ENCODE measurements around the gene FCRL6.

Gene FCRL6

GRCh38 chr1:159855709-159856108 lies 53.5 kb downstream of the FCRL6 start:
- TF ChIP-seq, protein P1, sequence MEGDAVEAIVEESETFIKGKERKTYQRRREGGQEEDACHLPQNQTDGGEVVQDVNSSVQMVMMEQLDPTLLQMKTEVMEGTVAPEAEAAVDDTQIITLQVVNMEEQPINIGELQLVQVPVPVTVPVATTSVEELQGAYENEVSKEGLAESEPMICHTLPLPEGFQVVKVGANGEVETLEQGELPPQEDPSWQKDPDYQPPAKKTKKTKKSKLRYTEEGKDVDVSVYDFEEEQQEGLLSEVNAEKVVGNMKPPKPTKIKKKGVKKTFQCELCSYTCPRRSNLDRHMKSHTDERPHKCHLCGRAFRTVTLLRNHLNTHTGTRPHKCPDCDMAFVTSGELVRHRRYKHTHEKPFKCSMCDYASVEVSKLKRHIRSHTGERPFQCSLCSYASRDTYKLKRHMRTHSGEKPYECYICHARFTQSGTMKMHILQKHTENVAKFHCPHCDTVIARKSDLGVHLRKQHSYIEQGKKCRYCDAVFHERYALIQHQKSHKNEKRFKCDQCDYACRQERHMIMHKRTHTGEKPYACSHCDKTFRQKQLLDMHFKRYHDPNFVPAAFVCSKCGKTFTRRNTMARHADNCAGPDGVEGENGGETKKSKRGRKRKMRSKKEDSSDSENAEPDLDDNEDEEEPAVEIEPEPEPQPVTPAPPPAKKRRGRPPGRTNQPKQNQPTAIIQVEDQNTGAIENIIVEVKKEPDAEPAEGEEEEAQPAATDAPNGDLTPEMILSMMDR (IDR thresholded peaks at IDR 0.05; ENCODE audit: extremely low read depth, missing control alignments), result no peak
- no peak for DNase-seq (ENCODE audit: low spot score)

DNA sequence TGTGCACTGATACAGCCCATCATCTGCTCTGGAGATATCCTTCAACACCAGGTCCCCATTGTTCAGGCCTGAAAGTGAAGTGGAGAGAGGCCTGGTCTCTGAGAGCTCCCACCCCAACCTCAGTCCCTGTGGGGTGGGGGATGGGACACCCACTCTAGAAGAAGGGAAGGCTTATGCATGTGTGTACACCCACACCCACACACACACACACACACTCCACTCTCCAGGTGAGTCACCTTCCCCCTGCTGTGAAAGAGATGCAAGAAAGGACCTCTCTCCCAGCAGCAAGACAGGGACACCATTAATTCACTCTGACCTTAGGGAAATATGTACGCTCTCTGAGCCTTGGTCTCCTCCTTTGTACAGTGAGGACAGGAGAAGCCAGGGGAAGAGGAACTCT lies 54.4 kb downstream of the FCRL6 start:
- no peak for DNase-seq (ENCODE audit: low spot score)
- TF ChIP-seq, protein P1 (IDR thresholded peaks at IDR 0.05; ENCODE audit: extremely low read depth, missing control alignments), result no peak

DNA sequence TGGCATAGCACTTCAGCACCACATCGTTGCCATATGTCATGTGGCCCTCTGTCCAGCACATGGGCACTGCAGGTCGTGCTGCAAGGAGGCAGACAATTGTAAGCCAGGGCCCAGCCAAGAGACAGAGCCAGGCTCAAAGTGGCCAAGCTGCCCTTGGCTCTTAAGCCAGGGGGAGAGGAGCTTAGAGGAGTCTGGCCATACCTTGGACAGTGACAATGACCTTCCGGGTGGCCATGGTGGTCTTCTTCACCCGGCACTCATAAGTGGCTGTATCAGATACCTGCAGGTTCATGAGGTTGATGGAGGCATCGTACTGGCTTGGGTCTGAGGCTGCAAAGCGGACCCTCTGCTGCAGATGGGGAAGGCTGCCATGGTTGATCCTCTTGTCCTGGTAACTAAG lies 55.7 kb downstream of the FCRL6 start:
- TF ChIP-seq, protein P1 (IDR thresholded peaks at IDR 0.05; ENCODE audit: extremely low read depth, missing control alignments), result no peak
- DNase-seq (ENCODE audit: low spot score), result no peak

DNA sequence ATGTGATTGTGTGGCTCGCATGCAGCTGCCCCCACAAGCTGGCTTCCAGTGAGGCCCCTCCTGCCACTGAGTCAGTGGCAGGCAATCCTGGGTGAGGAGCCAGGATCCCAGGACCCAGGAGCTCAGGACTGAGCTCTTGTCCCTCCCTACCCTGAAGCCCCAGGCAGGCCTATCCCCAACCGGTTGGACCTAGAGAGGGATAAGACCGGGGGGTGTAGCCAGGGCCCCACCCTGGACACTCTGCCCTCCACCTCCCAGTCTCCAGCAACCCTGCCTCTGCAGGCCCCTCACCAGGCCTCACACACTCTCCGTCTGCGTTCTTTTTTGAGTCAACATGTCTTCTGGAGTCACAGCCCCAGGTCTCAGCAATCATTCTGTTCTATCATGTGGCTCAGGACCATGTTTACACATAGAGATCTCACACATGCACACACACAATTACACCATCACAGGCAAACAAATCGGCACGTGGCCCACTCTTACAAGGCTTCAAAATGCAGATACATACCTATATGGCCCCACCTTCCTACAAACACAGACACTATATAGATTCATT lies 57.7 kb downstream of the FCRL6 start:
- no peak for DNase-seq (ENCODE audit: low spot score)
- TF ChIP-seq, protein P1 (IDR thresholded peaks at IDR 0.05; ENCODE audit: extremely low read depth, missing control alignments), result no peak

GRCh38 chr1:159860456-159860855 lies 58.3 kb downstream of the FCRL6 start:
- DNase-seq (ENCODE audit: low spot score), result no peak
- TF ChIP-seq, protein P1 (IDR thresholded peaks at IDR 0.05; ENCODE audit: extremely low read depth, missing control alignments), result no peak

DNA sequence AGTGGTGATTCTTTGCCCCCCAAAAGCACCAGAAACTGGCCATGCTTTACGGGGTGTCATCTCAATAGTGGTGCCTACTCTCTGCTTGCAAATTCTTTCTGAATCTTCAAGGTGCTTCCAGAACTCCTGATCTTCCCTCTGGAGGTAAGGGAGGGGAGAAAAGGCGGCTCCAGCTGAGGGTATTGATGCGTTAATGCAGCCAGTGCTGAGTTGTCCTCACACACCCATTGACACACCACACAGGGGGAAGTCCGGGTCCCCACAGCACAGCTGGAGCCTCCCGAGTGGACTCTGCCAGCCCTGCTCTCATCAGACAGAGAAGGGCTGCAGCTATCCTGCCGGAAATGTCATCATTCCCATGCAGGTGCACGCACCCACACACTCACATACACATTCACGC lies 59.1 kb downstream of the FCRL6 start:
- TF ChIP-seq, protein P1 (IDR thresholded peaks at IDR 0.05; ENCODE audit: extremely low read depth, missing control alignments), result no peak
- no peak for DNase-seq (ENCODE audit: low spot score)

DNA sequence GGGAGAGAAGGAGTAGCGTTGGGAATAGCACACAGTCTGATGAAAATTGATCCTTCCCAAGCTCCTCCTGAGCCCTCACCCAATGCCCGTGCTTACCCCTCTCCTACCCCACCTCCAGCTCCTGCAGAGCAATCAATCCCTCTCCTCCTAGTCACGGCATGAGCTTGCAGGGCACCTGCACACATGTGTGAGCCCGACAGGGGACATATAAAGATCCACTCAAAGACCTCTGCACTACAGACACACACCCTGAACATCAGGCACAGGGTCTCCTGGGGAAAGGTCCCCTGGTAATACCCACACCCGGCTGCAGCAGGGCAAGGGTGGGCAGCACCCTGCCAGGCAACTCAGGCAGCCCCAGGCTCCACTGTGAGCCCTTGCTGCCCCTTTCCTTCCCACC lies 59.9 kb downstream of the FCRL6 start:
- TF ChIP-seq, protein P1 (IDR thresholded peaks at IDR 0.05; ENCODE audit: extremely low read depth, missing control alignments), result no peak

More for the DNA sequence above, 59.9 kb downstream of the FCRL6 start:
- DNase-seq (ENCODE audit: low spot score), result no peak

Data from GM20000 (cell line).